Natural killer cell (primary cell): ENCODE results near the gene RELN. TPM values are rescaled to one million over a fixed set of nuclear protein-coding genes. Genes with fewer than 3 reads are reported as not detected.

Experiments used
- ATAC-seq, 3 donors: fragments of 150-1000 bp in 2 of 3; fragments of 200-7000 bp in 1 of 3; cut with Tn5 transposase; 1 replicate in 1 of 3; 2 replicates in 2 of 3; pipeline ENCODE4 v1.10.0; 2021; ENCODE audit warnings: mild to moderate bottlenecking in 2 of 3, moderate library complexity in 2 of 3
- DNase-seq, 2 donors: peaks; one replicate each; pipeline versions ENCODE4 v3.0.0 to v3.0.0-alpha.2; 2013 to 2021; ENCODE audit warnings: mixed read lengths in 1 of 2
- H3K27ac ChIP-seq: one replicate; pipeline ENCODE4 v1.5.1; 2013; ENCODE audit warnings: mild to moderate bottlenecking, low read length
- H3K27me3 ChIP-seq: one replicate; pipeline ENCODE4 v1.6.1; 2013; ENCODE audit warnings: low read length; ENCODE audit not compliant: control insufficient read depth, insufficient read depth
- H3K36me3 ChIP-seq: one replicate; pipeline ENCODE4 v1.6.1; 2013; ENCODE audit warnings: low read length; ENCODE audit not compliant: control insufficient read depth, insufficient read depth
- H3K4me1 ChIP-seq: one replicate; pipeline ENCODE4 v1.6.1; 2013; ENCODE audit warnings: low read length; ENCODE audit not compliant: control insufficient read depth, insufficient read depth
- H3K4me3 ChIP-seq: one replicate; pipeline ENCODE4 v1.5.1; 2013; ENCODE audit warnings: low read length
- H3K9me3 ChIP-seq: one replicate; pipeline ENCODE4 v1.6.1; 2013; ENCODE audit warnings: low read length; ENCODE audit not compliant: control insufficient read depth, insufficient read depth
- H3K27ac Mint-ChIP-seq, 2 donors: one replicate each; pipeline ENCODE4 v1.8.0; 2022; ENCODE audit warnings: mild to moderate bottlenecking in 2 of 2, mixed read lengths in 2 of 2, moderate library complexity in 1 of 2
- H3K27me3 Mint-ChIP-seq, 2 donors: one replicate each; pipeline ENCODE4 v1.8.0; 2022; ENCODE audit warnings: low read depth in 2 of 2, mixed read lengths in 2 of 2
- H3K36me3 Mint-ChIP-seq: one replicate; pipeline ENCODE4 v1.8.0; 2022; ENCODE audit warnings: mixed read lengths
- H3K4me1 Mint-ChIP-seq, 2 donors: one replicate each; pipeline ENCODE4 v1.8.0; 2022; ENCODE audit warnings: mixed read lengths in 2 of 2
- H3K4me3 Mint-ChIP-seq: one replicate; pipeline ENCODE4 v1.8.0; 2022; ENCODE audit warnings: mild to moderate bottlenecking, moderate library complexity, mixed read lengths
- H3K9me3 Mint-ChIP-seq, 2 donors: one replicate each; pipeline ENCODE4 v1.8.0; 2022; ENCODE audit warnings: mixed read lengths in 2 of 2
- WGBS: methylation state at CpG from one replicate; pipeline ENCODE4 v1.1.7; 2013; ENCODE audit warnings: missing lambda C conversion rate; ENCODE audit not compliant: insufficient coverage; 5-methylcytosine and 5-hydroxymethylcytosine counted together
- intact Hi-C: fragments of 100-400 bp; cut with micrococcal nuclease; formaldehyde crosslinking; loops from one replicate; pipeline ENCODE4 v1.14.2; 2022
- total RNA-seq, 4 donors: library from RNA; stranded (reverse); fragments of 120-200 nt in 1 of 4; gene quantifications; one replicate each; pipeline versions ENCODE4 v1.2.3 to v1.2.4, GENCODE V29; 2013 to 2022
- TF ChIP-seq, protein P1 (sequence below): fragments of 200-600 bp; IDR thresholded peaks from one replicate; pipeline ENCODE4 v1.8.0; 2022; ENCODE audit warnings: antibody characterized with exemption

RELN gene
- total RNA-seq, 3 donors from 2014 or later (not counting 1 experiment from before 2014, with no cell fraction given) = not detected

DNA sequence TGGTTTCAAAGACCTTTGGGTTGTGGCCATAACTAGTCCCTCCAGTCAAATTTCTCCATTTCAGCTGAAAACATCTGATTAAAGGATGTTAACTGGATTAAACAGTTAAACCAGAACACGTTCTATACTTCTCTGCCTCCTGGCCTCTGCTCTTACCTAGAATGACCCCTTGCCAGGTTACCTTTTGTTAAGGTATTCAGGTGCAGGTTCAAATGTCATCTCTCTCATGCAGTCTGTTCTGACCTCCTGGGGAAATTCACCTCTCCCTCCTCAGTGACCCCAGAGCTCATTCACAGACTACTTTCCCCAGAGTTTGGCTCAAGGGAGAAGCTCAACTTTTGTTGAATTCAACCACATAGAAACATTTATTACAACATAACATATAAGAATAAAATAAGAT lies 67.8 kb downstream of the RELN start:
- no peak overlapping the region for H3K27ac Mint-ChIP-seq
- ATAC-seq (no peak), DNase-seq (no peak)
- intact Hi-C loops = no loop called here
- Histone ChIP-seq H3K9me3 (no peaks in the 10 kb centered on the region), H3K36me3 (no peaks in the 10 kb centered on the region), H3K4me3 (no peak overlapping the region), H3K4me1 (no peaks in the 10 kb centered on the region), H3K27ac (no peak overlapping the region), H3K27me3 (no peaks in the 10 kb centered on the region)
- H3K27me3 Mint-ChIP-seq = no peaks in the 10 kb centered on the region
- no peaks in the 10 kb centered on the region for H3K4me1 Mint-ChIP-seq
- H3K9me3 Mint-ChIP-seq = peaks cover 0 to 2% of the 10 kb centered on the region in 2 donors
- no peak overlapping the region for H3K4me3 Mint-ChIP-seq
- TF ChIP-seq, protein P1, sequence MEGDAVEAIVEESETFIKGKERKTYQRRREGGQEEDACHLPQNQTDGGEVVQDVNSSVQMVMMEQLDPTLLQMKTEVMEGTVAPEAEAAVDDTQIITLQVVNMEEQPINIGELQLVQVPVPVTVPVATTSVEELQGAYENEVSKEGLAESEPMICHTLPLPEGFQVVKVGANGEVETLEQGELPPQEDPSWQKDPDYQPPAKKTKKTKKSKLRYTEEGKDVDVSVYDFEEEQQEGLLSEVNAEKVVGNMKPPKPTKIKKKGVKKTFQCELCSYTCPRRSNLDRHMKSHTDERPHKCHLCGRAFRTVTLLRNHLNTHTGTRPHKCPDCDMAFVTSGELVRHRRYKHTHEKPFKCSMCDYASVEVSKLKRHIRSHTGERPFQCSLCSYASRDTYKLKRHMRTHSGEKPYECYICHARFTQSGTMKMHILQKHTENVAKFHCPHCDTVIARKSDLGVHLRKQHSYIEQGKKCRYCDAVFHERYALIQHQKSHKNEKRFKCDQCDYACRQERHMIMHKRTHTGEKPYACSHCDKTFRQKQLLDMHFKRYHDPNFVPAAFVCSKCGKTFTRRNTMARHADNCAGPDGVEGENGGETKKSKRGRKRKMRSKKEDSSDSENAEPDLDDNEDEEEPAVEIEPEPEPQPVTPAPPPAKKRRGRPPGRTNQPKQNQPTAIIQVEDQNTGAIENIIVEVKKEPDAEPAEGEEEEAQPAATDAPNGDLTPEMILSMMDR = no peak
- 69% methylated on average over 1 of the region's 1 CpG for WGBS
- no peaks in the 10 kb centered on the region for H3K36me3 Mint-ChIP-seq

DNA sequence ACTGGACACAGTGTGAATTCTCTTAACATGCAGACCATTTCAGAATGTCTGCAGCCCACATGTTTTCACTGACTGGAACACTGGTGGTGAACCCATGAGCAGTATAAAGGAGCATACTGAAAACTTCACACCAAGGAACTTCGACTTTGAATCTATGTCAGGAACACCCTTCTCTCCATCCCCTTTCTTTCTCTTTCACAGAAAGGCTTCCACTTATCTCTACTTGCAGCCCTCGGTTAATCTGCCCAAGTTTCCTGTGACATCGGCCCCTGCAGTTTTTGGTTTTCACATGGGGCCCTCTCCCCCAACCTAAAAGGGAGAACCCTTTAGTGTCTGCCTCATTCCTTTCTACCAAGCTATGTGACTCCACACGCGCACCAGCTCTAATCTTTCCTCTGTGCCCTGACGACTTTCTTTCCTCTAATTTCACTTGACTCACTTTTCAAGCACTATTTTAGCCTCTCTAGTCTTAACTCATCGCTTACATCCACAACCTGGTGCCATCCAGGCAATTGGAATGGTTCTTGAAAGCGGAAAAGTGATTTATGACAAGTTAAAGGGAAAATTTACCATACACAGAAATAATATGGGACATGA lies 70.1 kb downstream of the RELN start:
- Mint-ChIP-seq H3K4me1 (no peaks in the 10 kb centered on the region), H3K9me3 (peaks cover 0 to 4% of the 10 kb centered on the region in 2 donors), H3K36me3 (no peaks in the 10 kb centered on the region), H3K27me3 (no peaks in the 10 kb centered on the region), H3K27ac (no peak overlapping the region), H3K4me3 (no peak overlapping the region)
- Histone ChIP-seq H3K36me3 (no peaks in the 10 kb centered on the region), H3K27ac (no peak overlapping the region), H3K9me3 (no peaks in the 10 kb centered on the region), H3K4me3 (no peak overlapping the region), H3K27me3 (no peaks in the 10 kb centered on the region), H3K4me1 (no peaks in the 10 kb centered on the region)
- WGBS = 11% methylated on average over 6 of the region's 8 CpGs
- TF ChIP-seq, protein P1 = no peak
- intact Hi-C loops = no loop called here
- no peak for DNase-seq
- no peak for ATAC-seq

DNA sequence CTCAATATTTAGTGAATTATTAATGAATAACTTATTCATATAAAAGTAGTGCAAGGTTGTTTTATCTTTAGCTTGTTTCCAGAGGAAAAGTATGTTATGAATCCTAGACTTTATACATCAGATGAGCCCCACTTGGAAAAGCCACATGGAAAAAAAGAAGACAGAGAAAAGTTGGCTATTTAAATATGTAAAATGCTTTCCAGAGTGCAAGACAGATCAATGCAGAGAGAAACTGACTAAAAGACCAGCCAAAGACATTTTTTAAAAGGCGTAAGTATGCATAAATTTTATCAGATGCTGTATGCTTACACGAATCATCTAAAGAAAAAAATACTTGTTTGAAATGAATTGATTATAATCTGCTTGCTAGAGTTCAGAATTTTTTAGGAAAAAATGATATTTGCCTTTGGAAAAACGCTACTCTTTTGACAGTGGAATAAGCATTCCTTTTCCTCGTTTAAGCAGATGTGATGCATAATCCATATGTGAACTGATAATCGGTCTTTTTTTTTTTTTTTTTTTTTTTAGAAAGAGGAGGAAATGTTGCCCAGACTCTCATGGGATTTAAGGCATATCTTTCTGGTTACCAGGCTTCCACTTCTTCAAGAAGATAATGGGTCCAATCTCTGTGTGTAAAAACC lies 70.7 kb downstream of the RELN start:
- Histone ChIP-seq H3K36me3 (no peaks in the 10 kb centered on the region), H3K4me3 (no peak overlapping the region), H3K27me3 (no peaks in the 10 kb centered on the region), H3K27ac (no peak overlapping the region), H3K4me1 (no peaks in the 10 kb centered on the region), H3K9me3 (no peaks in the 10 kb centered on the region)
- ATAC-seq = no peak
- no peak overlapping the region for H3K4me3 Mint-ChIP-seq
- no peak for DNase-seq
- H3K9me3 Mint-ChIP-seq = peaks cover 0 to 4% of the 10 kb centered on the region in 2 donors
- H3K36me3 Mint-ChIP-seq = no peaks in the 10 kb centered on the region
- no peaks in the 10 kb centered on the region for H3K4me1 Mint-ChIP-seq
- intact Hi-C loops = no loop called here
- H3K27ac Mint-ChIP-seq = no peak overlapping the region
- TF ChIP-seq, protein P1 = no peak
- WGBS = 62% methylated on average over 5 of the region's 5 CpGs
- no peaks in the 10 kb centered on the region for H3K27me3 Mint-ChIP-seq
